GM23248 (cell line): Measurements from ENCODE around the gene CHST11. TPM values are rescaled to one million over a fixed set of nuclear protein-coding genes. Genes with fewer than 3 reads are reported as not detected.

Source experiments
- DNase-seq: peaks from one replicate; pipeline ENCODE4 v3.0.0-alpha.2; 2015
- H2AFZ ChIP-seq: fragments of 200-600 bp; sonication (generic); 2 replicates; pipeline ENCODE4 v1.6.1; 2016; ENCODE audit warnings: antibody characterized with exemption
- H3F3A ChIP-seq: fragments of 200-600 bp; sonication (generic); 2 replicates; pipeline ENCODE4 v1.6.1; 2016; ENCODE audit warnings: mild to moderate bottlenecking, antibody characterized with exemption, mixed run types; ENCODE audit not compliant: insufficient read depth
- H3K27ac ChIP-seq: fragments of 200-600 bp; sonication (generic); 2 replicates; pipeline ENCODE4 v1.5.1; 2016; ENCODE audit warnings: mild to moderate bottlenecking
- H3K27me3 ChIP-seq: fragments of 200-600 bp; sonication (generic); replicated peaks from 2 replicates; pipeline ENCODE4 v1.6.1; 2016; ENCODE audit warnings: mild to moderate bottlenecking; ENCODE audit not compliant: insufficient read depth
- H3K36me3 ChIP-seq: fragments of 200-600 bp; sonication (generic); 2 replicates; pipeline ENCODE4 v1.6.1; 2016; ENCODE audit warnings: low read depth, mild to moderate bottlenecking
- H3K4me1 ChIP-seq: fragments of 200-600 bp; sonication (generic); 2 replicates; pipeline ENCODE4 v1.6.1; 2016; ENCODE audit warnings: mild to moderate bottlenecking; ENCODE audit not compliant: insufficient read depth
- H3K4me2 ChIP-seq: fragments of 200-600 bp; sonication (generic); one replicate; pipeline ENCODE4 v1.6.1; 2016; ENCODE audit warnings: mild to moderate bottlenecking; ENCODE audit not compliant: unreplicated experiment
- H3K4me3 ChIP-seq: fragments of 200-600 bp; sonication (generic); 2 replicates; pipeline ENCODE4 v1.5.1; 2016; ENCODE audit warnings: mild to moderate bottlenecking
- H3K79me2 ChIP-seq: fragments of 200-600 bp; sonication (generic); 2 replicates; pipeline ENCODE4 v1.6.1; 2016; ENCODE audit warnings: mild to moderate bottlenecking; ENCODE audit not compliant: insufficient read depth
- H3K9ac ChIP-seq: fragments of 200-600 bp; sonication (generic); 2 replicates; pipeline ENCODE4 v1.6.1; 2016; ENCODE audit warnings: mild to moderate bottlenecking
- H3K9me2 ChIP-seq: fragments of 200-600 bp; sonication (generic); 2 replicates; pipeline ENCODE4 v1.6.1; 2016; ENCODE audit warnings: mixed run types, mild to moderate bottlenecking, moderate library complexity; ENCODE audit not compliant: insufficient read depth
- H3K9me3 ChIP-seq: fragments of 200-600 bp; sonication (generic); one replicate; pipeline ENCODE4 v1.6.1; 2017; ENCODE audit warnings: low read depth
- H4K20me1 ChIP-seq: fragments of 200-600 bp; sonication (generic); 2 replicates; pipeline ENCODE4 v1.6.0; 2016; ENCODE audit not compliant: insufficient read depth
- EZH2 ChIP-seq: fragments of 200-600 bp; sonication (generic); IDR thresholded peaks from 2 replicates; pipeline ENCODE4 v1.6.1; 2018; ENCODE audit warnings: antibody characterized with exemption, mild to moderate bottlenecking; ENCODE audit not compliant: insufficient read depth, poor library complexity, severe bottlenecking
- EZH2phosphoT487 ChIP-seq: fragments of 200-600 bp; sonication (generic); IDR thresholded peaks from 2 replicates; pipeline ENCODE4 v1.6.1; 2018; ENCODE audit warnings: antibody characterized with exemption, moderate library complexity, mild to moderate bottlenecking, low read depth; ENCODE audit not compliant: insufficient read depth
- WGBS, 2 experiments: methylation state at CpG; one replicate each; pipeline ENCODE4 v1.1.6; 2015 to 2017; ENCODE audit warnings: low lambda C conversion rate in 2 of 2, low coverage in 1 of 2; ENCODE audit errors: missing lambda C conversion rate in 2 of 2; 5-methylcytosine and 5-hydroxymethylcytosine counted together
- in situ Hi-C: fragments of 300-500 bp; cut with MboI; formaldehyde crosslinking; loops from 2 replicates; pipeline ENCODE4 v1.15.0; 2020
- polyA plus RNA-seq: library from polyadenylated mRNA; unstranded; fragments of >200 nt; fragmentation: Nextera tagmentation; extraction: Ambion mirVana; gene quantifications from 2 replicates; pipeline ENCODE4 v1.2.1, GENCODE V29; 2016
- total RNA-seq: library from RNA; depleted of rRNA; stranded (reverse); fragments of >200 nt; shearing (Covaris generic); gene quantifications from 2 replicates; pipeline ENCODE4 v1.2.3, GENCODE V29; 2014

Gene CHST11
- total and polyA plus RNA-seq, 2 experiments from 2014 or later, result 3.7 to 5.4 TPM

- peaks cover 5% of the 10 kb centered on the region; the same call in 1 of the 2 replicates for H3K4me1 ChIP-seq
- H3K9me3 ChIP-seq, result no peaks in the 10 kb centered on the region
- WGBS, 2 experiments, result 65 to 80% methylated on average over 5 of the region's 5 CpGs
- H3K9ac ChIP-seq, result no peak overlapping the region
- H3K27ac ChIP-seq, result no peak overlapping the region
- H4K20me1 ChIP-seq, result no peaks in the 10 kb centered on the region
- no peak overlapping the region for H2AFZ ChIP-seq
- no peaks in the 10 kb centered on the region for H3F3A ChIP-seq
- H3K9me2 ChIP-seq, result no peaks in the 10 kb centered on the region
- H3K4me3 ChIP-seq, result no peak overlapping the region
- in situ Hi-C loops, result no loop called here
- TF ChIP-seq EZH2phosphoT487 (no peak), EZH2 (no peak)
- peak; percentile 61 for DNase-seq
- no peak overlapping the region for H3K4me2 ChIP-seq
- H3K79me2 ChIP-seq, result no peaks in the 10 kb centered on the region; the same call in 1 of the 2 replicates
- no peaks in the 10 kb centered on the region for H3K27me3 ChIP-seq
- H3K36me3 ChIP-seq, result no peaks in the 10 kb centered on the region
Observed at GRCh38 chr12:104750061-104750460, 293.3 kb downstream of the CHST11 start.

GRCh38 chr12:104751120-104751519 lies 294.4 kb downstream of the CHST11 start:
- Histone ChIP-seq H3K4me3 (no peak overlapping the region), H3K9ac (no peak overlapping the region), H3K27ac (no peak overlapping the region), H3K27me3 (no peaks in the 10 kb centered on the region), H3K79me2 (no peaks in the 10 kb centered on the region), H4K20me1 (no peaks in the 10 kb centered on the region), H3K4me1 (peaks cover 5% of the 10 kb centered on the region; the same call in 1 of the 2 replicates), H3F3A (no peaks in the 10 kb centered on the region), H3K9me2 (no peaks in the 10 kb centered on the region), H3K36me3 (no peaks in the 10 kb centered on the region), H3K9me3 (no peaks in the 10 kb centered on the region), H3K4me2 (no peak overlapping the region), H2AFZ (no peak overlapping the region)
- TF ChIP-seq EZH2phosphoT487 (no peak), EZH2 (no peak)
- WGBS, 2 experiments, result 96 to 100% methylated on average over 1 of the region's 1 CpG
- DNase-seq, result no peak
- in situ Hi-C loops, result no loop called here

GRCh38 chr12:104751594-104751993 lies 294.8 kb downstream of the CHST11 start:
- Histone ChIP-seq H3K4me1 (peaks cover 5% of the 10 kb centered on the region; the same call in 1 of the 2 replicates), H3K79me2 (no peaks in the 10 kb centered on the region), H3K9me2 (no peaks in the 10 kb centered on the region), H3K4me3 (no peak overlapping the region), H3K9ac (no peak overlapping the region), H3K9me3 (no peaks in the 10 kb centered on the region), H3F3A (no peaks in the 10 kb centered on the region), H3K36me3 (no peaks in the 10 kb centered on the region), H2AFZ (no peak overlapping the region), H3K27me3 (no peaks in the 10 kb centered on the region), H3K4me2 (no peak overlapping the region), H4K20me1 (no peaks in the 10 kb centered on the region), H3K27ac (no peak overlapping the region)
- 93 to 95% methylated on average over 3 of the region's 3 CpGs for WGBS, 2 experiments
- no peak for TF ChIP-seq EZH2phosphoT487
- TF ChIP-seq EZH2, result no peak
- DNase-seq, result no peak
- in situ Hi-C loops, result no loop called here

GRCh38 chr12:104752016-104752415 lies 295.3 kb downstream of the CHST11 start:
- no peak overlapping the region for H3K4me3 ChIP-seq
- no peak overlapping the region for H3K4me2 ChIP-seq
- H3K9me2 ChIP-seq, result no peaks in the 10 kb centered on the region
- H3K4me1 ChIP-seq, result peaks cover 5% of the 10 kb centered on the region; the same call in 1 of the 2 replicates
- no peaks in the 10 kb centered on the region for H3F3A ChIP-seq
- in situ Hi-C loops, result no loop called here
- no peak overlapping the region for H3K9ac ChIP-seq
- H4K20me1 ChIP-seq, result no peaks in the 10 kb centered on the region
- H3K79me2 ChIP-seq, result no peaks in the 10 kb centered on the region
- H3K27ac ChIP-seq, result no peak overlapping the region
- H3K9me3 ChIP-seq, result no peaks in the 10 kb centered on the region
- 69% methylated on average over 4 of the region's 4 CpGs for WGBS, 2 experiments
- TF ChIP-seq EZH2 (no peak), EZH2phosphoT487 (no peak)
- H2AFZ ChIP-seq, result no peak overlapping the region
- H3K27me3 ChIP-seq, result no peaks in the 10 kb centered on the region
- no peak for DNase-seq
- no peaks in the 10 kb centered on the region for H3K36me3 ChIP-seq

GRCh38 chr12:104752881-104753280 lies 296.1 kb downstream of the CHST11 start:
- no peak for TF ChIP-seq EZH2phosphoT487
- Histone ChIP-seq H3K4me3 (no peak overlapping the region), H3K9me3 (no peaks in the 10 kb centered on the region), H3K4me1 (peaks cover 5% of the 10 kb centered on the region; the same call in 1 of the 2 replicates), H2AFZ (no peak overlapping the region), H3F3A (no peaks in the 10 kb centered on the region), H4K20me1 (no peaks in the 10 kb centered on the region), H3K9me2 (no peaks in the 10 kb centered on the region), H3K27me3 (no peaks in the 10 kb centered on the region), H3K27ac (no peak overlapping the region), H3K79me2 (no peaks in the 10 kb centered on the region), H3K9ac (no peak overlapping the region), H3K4me2 (no peak overlapping the region), H3K36me3 (no peaks in the 10 kb centered on the region)
- in situ Hi-C loops, result no loop called here
- DNase-seq, result no peak
- 94% methylated on average over 7 of the region's 7 CpGs for WGBS, 2 experiments
